GM18505 (cell line): ENCODE measurements around the gene ZEB2.

ENCODE experiments used
- ATAC-seq: cut with Tn5 transposase; IDR thresholded peaks from one replicate; pipeline ENCODE4 v1.9.1; 2021; ENCODE audit not compliant: unreplicated experiment
- POLR2A ChIP-seq: IDR thresholded peaks from 4 replicates; pipeline ENCODE4 v1.6.1; 2011; ENCODE audit warnings: borderline replicate concordance; ENCODE audit not compliant: insufficient read depth, insufficient read length; ENCODE audit errors: extremely low read depth

The ZEB2 gene

DNA sequence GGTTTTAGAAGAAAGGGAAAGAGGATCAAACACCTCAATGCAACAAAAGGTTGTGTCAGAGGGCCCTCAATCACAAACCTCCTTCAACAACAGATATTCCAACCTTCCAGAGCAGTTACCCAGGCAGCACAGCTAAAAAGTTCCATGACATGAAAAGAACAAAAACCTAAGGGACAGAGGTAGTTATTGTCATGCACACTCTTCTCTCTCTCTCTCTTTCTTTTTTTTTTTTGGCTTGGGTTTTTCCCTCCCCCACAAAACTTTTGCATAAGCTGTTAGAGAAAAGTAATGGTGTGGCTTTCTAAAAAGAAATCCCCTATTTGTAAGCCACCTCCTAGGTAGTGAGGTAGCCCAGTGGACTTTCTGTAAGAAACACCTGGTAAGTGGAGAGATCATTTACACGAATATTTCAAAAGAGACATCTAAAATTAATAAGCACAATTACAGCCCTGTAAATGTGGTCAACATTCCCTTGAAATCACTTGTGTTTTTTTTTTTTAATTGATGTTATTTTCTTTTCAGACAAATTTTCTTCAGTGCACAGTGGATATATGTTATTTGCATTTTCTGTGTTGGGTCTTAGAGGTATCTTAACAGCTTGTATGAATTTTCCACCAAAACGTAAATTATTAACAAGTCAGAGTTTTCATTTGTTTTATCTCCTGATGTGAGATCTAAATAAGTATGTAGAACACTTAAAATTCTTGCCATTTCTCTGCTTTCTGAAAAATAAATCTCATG lies 48.4 kb downstream of the ZEB2 start:
- ATAC-seq = peak; percentile 82
- TF ChIP-seq POLR2A = no peak

DNA sequence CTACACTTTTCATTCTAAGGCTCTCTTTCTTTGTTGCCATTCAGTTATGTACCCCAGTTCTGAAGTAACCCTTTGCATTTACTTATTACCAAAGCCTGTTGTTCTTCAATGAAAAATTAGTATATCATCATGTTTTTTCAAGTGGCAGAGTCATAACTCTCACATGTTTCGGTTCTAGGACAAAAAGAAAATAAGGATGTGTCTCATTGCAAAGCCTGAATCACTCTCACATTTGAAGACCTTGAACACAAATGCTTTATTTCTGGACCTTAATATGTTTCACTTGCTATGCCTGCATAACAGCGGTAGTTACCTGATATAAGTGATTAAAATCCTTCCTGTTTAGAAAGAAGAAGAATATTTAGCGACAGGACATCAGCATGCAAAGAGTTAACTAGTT lies 49.1 kb downstream of the ZEB2 start:
- ATAC-seq = no peak
- no peak for TF ChIP-seq POLR2A

DNA sequence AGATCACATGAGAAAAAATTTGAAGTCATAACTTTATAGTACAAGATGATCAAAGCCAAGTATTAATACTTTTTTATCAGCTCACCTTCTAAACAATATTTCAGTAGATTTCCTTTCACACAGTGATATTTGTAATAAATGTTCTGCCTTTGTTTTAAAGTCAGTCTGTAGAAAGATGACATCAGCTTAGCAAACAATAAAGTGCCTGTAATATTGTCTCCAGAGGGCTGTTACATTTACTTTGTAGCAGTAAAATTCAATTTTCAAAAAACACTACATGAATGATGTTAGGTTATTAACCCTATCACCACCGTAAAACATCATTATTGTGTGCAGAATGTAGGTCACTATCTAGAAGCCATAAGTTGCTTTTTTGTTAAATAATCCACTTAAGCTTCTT lies 49.6 kb downstream of the ZEB2 start:
- ATAC-seq = no peak
- no peak for TF ChIP-seq POLR2A

DNA sequence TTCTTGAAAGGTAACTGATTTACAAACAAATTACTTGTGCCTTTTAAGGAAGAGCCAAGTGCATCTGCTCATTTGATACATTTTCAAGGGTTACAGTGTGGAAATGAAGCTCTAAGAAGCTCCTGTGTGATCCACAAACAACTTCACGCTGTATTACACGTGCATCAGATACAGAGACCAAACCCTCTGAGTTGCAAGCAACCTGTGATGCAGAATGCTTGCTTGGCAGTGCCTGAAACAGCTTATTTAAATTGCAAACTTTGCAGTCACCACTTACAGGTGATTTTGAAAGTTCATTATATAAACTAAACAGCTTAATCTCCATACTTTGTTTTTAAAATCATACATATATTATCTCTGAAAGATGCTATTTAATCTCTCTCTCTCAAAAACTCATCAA lies 50.1 kb downstream of the ZEB2 start:
- no peak for ATAC-seq
- TF ChIP-seq POLR2A = no peak

DNA sequence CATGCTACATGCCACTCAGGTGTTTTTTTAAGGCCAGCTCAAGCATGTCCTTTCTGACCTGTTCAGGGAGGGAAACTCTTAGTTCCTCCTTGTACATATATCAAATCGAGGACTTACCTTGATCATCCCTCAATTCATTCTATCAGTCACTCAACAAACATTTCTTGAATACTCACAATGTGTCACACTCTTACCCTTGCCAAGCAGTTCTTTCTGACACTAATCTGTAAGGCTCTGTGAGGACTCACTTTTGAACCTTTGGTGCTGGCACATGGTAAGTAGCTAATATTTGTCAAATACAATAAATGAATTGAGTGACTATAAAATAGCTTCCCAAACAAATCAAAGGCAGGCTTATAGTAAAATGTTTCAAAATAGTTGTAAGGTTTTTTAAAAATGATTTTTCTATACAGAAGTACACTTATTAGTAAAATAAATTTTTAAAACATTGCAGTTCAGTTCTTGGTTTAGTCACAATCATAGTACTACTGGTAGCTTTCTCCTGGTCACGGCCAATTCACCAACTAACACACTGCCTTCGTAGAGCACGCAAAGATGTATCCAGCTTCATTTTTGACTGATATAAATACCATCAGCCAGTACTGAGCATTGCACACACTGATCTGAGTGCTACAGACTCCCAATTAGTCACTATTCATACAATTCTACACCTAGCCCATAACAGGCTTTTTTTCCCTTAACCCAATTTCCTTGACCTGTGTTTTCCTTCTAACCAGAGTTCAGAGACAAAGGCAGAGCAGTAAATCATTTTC lies 50.9 kb downstream of the ZEB2 start:
- no peak for ATAC-seq
- no peak for TF ChIP-seq POLR2A

DNA sequence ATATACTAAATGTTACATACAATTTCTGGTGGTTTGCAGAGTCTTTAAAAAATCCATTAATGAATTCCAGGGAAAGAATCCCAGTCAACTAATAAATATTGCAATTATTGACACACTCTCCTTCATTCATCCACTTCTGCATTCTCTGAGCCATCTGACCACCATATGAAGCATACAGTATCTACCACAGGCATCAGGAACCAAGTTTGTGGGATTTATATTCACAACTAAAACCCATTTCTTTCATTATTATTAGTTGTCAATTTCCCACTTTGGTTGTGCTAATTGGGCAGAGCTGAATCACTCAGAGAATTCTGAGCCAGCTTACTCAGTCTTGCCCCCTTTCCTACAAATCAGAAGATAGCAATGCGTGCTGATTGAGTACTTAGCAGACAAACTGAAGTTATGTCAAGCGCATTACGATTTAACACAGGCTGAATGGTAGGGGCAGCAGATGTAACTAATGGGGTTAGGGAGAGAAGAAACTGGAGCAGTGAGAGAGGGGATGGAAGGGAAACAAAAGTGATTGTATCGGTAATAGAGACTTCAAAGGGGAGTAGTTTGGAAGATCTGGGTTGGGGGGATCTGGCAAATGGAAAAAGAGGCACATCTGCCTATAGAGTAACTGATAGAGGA lies 52.3 kb downstream of the ZEB2 start:
- no peak for TF ChIP-seq POLR2A
- no peak for ATAC-seq

GRCh38 chr2:144466637-144467036 lies 53.3 kb downstream of the ZEB2 start:
- no peak for TF ChIP-seq POLR2A
- ATAC-seq = no peak

DNA sequence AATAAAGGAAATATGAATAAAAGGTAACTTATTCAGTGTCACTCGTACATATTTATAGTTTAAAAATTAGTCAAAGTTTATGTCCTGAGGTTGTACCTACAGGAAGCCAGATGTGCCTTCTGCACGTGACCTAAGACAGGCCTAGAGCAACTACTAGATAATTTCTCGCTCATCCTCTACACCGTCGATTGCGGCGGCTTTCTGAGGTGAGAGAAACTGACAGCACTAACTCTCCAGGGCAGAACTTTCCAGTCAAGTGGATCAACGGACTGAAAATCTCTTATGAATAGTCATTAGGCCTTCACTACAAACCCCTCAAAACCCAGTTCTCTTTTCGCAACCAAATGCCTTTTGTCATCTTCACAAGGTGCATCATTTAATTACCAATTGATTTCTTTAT lies 54.2 kb downstream of the ZEB2 start:
- ATAC-seq = no peak
- no peak for TF ChIP-seq POLR2A

GRCh38 chr2:144464730-144465129 lies 55.2 kb downstream of the ZEB2 start:
- no peak for ATAC-seq
- TF ChIP-seq POLR2A = no peak

GRCh38 chr2:144463266-144463665 lies 56.7 kb downstream of the ZEB2 start:
- TF ChIP-seq POLR2A = no peak
- no peak for ATAC-seq

- ATAC-seq = no peak
- TF ChIP-seq POLR2A = no peak
Measured at GRCh38 chr2:144462266-144462665, 57.7 kb downstream of the ZEB2 start.

DNA sequence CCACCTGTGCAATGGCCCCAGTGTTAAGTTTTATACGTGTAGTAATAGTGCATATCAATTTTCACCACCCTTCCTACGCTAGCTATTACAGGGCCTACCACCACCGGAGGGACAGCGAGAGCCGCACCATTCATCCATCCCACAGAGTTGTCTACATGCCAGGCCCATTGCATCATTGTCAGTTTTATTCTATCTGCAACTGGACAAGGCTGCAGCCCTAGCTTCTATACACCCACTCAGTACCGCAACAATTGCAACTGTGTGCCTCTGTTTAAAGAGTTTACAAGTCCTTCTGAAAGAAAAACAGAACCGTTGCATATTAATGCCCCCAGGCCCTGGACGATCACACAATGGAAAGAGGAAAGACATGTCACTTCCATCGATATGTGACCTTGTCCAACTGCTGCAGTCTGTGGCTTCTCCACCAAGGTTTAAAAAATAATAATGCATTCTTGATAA lies 58.6 kb downstream of the ZEB2 start:
- TF ChIP-seq POLR2A = no peak
- ATAC-seq = no peak

- TF ChIP-seq POLR2A = no peak
- no peak for ATAC-seq
Measured at GRCh38 chr2:144460727-144461307, 59.1 kb downstream of the ZEB2 start.

DNA sequence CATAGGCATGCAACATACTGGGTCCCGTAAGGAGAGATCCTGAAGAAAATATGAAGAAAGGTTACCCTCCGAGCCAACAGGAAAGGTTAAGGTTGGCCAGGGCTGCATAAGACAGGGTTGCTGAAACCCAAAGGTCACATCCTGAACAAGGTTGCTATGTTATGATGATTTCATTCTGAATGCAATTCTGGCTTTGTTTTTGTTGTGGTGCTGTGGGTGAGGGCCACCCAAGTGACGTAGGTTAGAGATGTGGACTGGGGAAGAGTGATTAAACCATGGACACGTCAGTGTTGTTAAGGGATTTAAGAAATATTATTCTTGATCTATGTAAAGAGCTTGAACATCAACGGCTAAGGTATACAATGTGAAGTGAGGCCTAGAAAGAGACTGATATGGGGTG lies 60.0 kb downstream of the ZEB2 start:
- no peak for ATAC-seq
- no peak for TF ChIP-seq POLR2A

DNA sequence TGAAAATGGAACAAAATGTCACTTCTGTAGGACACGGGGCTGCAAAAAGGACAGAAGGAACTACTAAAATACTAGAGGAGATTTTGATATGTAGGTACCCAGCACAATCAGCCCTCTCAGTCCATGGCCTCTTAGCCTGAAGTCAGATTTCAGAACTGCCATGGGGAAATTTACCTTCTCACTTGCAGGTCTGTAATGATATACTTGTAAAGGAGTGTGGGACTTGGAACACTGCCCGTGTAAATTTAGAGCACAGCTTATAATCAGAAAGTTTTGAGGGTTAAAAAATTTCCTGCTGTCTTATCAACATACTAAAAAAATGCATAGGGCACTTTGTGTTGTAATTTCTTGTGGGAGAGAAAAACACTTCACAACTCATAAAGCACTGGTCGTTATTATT lies 60.6 kb downstream of the ZEB2 start:
- ATAC-seq = no peak
- no peak for TF ChIP-seq POLR2A
